Right kidney (tissue), 1 donor: Measurements from ENCODE around the gene ST6GALNAC2.
"Not testable (repeated sequence)": the region's sequence is repeated elsewhere in the genome, so short reads cannot be mapped to it uniquely, and the experiment has no call there.

Source experiments
- DNase-seq: peaks from one replicate; pipeline ENCODE4 v3.0.0-alpha.2; 2016

Gene ST6GALNAC2

GRCh38 chr17:76538941-76539570 lies 46.6 kb downstream of the ST6GALNAC2 start:
- no peak for DNase-seq

GRCh38 chr17:76538281-76538931 lies 47.3 kb downstream of the ST6GALNAC2 start:
- peak; percentile 57 for DNase-seq

DNA sequence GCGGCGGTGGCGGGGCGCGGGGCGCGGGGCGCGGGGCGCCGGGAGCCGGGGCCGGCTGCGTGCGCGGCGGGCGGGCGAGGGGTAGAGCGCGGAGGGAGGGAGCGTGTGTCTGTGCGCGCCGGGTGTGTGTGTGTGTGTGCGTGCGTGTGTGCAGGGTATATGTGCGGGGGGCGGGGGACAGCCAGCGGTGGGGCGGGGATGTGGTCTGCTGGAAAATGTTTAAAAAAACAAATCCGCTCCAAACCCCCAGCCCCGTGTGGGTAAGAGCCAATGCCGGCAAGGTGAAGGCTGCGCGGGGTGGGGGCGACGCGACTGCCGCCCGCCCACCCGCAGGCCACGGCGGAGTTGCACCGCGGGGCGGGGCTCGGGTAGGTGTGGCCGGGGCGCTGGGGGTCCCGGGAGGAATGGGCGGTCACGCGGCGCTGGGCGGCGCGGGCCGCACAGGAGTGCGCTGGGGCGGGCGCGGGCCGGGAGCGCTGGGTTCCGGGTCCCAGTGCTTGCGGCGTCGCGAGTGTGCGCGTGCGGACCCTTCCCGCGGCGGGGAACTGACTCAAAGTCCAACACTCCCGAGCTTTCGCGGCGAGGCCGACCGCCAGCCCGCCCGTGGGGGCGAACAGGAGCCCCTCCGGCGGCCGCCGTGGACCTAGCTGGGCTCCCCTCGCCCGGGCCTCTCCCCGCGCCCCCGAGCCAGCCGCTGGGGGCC lies 47.9 kb downstream of the ST6GALNAC2 start, which contains the start of gene CYGB:
CYGB (minus strand) TSS at position 132 of the 703 bp plus-strand sequence. CDS start 167 bp downstream, outside the sequence.
- peak; percentile 55 for DNase-seq

DNA sequence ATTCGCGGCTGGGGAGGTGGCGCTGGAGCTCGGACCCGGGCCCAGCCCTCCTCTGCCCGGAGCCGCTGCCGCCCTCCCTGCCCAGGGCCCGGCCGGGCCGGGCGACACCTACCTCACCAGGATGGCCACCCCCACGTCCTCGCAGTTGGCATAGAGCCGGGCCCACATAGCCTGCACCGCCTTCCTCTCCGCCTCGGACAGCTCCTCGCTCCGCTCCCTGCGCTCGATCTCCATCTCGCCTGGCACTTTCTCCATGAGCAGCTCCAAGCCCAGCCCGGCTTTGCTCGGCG lies 48.4 kb downstream of the ST6GALNAC2 start:
- peak; percentile 53 for DNase-seq

- no peak for DNase-seq
Measured at GRCh38 chr17:76536511-76537287, 49.0 kb downstream of the ST6GALNAC2 start.

- DNase-seq = no peak
Measured at GRCh38 chr17:76535788-76536510, 49.7 kb downstream of the ST6GALNAC2 start.

DNA sequence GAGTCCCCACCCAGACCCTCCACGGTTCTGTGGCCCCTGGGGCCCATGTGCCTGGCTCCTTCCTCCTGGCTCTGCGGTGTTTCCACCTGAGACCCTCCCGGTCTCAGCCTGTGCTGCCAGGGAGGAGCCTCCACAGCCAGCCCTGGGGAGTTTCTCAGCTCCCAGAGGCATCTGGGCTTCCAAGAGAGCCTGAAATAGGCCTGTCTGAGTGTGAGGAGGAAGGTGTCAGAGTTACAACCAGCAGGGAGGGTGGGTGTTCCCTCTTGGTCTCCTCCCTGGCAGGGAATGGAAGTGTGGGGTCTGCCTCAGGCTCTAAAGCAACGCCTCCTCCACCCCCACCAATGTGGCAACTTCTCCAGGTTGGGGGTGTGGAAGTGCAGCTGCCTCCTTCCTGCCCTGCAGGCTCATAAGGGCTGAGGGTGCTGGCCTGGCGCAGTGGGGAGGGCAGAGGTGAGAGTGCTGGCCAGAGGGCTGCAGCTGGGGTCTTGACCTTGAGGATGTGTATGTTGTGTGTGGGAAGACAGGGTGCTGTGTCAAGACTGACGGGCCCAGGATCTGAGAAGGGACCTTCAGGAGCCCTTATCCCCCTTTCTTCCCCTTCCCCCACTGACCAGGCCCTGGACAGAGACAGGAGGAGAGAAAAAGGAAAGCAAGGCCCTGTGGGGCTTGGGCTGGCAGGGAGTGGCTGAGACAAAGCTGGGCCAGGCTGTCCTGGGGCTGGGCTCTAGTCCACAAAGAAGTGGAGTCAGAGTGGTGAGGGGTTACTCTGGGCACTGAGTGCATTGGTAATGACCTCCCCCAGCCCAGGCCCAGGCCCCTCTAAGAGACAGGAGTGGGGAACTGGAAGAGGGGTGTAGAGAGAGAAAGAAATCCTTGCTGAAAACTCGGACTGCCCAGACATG lies 50.6 kb downstream of the ST6GALNAC2 start:
- DNase-seq = peak; percentile 17

DNA sequence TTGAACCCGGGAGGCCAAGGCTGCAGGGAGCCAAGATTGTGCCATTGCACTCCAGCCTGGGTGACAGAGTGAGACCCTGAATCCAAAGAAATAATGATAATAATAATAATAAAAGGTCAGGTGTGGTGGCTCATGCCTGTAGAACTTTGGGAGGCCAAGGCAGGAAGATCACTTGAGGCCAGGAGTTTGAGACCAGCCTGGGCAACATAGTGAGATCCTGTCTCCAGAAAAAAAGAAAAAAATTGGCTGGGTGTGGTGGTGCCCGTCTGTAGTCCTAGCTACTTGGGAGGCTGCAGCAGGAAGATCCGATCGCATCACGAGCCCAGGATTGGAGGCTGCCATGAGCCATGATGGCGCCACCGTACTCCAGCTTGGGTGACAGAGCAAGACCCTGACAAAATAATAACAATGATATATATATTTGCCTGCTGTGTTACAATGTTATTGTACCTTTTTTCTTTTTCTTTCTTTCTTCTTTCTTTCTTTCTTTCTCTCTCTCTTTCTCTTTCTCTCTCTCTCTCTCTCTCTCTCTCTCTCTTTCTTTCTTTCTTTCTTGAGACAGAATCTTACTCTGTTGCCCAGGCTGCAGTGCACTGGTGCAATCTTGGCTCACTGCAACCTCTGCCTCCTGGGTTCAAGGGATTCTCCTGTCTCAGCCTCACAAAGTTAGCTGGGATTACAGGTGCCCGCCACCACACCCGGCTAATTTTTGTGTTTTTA lies 51.9 kb downstream of the ST6GALNAC2 start:
- DNase-seq = not testable (repeated sequence)

DNA sequence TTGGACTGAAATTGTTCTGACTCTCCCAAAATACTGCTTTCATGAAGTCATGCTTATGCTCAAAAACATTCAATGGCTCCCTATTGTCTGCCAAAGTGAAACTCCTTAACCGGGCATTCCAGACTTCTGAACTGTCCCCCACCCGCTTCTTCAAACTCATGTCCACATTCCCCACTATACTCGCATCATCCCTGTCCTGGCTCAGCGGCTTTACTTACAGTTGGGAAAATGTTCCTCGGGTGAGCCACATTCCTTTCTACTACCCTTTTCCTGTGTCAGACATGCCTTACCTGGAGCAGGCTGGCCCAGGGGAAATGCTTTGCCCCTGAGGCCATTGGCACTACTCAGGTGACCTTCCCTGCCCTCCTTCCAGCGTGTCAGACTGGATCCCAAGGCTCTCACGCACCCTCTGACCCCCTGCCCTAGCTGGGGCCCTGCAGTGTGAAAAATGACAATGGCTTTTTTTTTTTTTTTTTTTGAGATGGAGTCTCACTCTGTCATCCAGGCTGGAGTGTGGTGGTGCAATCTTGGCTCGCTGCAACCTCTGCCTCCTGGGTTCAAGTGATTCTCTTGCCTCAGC lies 53.5 kb downstream of the ST6GALNAC2 start:
- no peak for DNase-seq

- no peak for DNase-seq
Measured at GRCh38 chr17:76531486-76532038, 54.1 kb downstream of the ST6GALNAC2 start.

DNA sequence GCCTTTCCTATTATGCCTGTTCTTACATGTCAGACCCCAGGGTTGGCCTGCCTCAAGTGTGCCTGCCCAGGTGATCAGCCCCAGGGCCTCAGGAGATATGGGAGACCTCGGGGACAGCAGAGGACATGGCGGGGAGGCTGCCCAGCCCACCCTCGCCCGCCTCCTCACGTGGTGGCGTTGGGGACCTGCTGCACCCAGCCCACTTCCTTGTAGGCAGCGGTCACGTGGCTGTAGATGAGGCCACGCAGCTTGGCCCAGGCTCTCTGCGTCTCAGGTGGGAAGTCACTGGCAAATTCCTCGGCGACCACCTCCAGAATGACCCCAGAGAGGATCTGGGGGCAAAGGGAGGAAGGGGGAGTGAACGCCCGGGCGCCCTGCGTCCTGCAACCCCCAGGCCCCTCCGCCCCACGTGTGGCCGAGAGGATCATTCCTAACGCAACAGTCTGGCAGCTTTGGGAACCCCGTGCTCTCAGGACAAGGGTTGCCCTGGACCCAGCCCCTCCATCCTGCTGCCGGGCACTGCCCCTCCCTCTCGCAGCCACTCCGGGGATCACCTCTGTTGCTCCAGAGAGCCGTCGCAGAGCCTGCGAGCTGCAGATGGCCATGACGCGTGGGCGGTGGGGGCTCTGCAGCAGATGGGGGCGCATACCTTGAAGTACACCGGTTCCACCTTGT lies 54.7 kb downstream of the ST6GALNAC2 start:
- DNase-seq = no peak

DNA sequence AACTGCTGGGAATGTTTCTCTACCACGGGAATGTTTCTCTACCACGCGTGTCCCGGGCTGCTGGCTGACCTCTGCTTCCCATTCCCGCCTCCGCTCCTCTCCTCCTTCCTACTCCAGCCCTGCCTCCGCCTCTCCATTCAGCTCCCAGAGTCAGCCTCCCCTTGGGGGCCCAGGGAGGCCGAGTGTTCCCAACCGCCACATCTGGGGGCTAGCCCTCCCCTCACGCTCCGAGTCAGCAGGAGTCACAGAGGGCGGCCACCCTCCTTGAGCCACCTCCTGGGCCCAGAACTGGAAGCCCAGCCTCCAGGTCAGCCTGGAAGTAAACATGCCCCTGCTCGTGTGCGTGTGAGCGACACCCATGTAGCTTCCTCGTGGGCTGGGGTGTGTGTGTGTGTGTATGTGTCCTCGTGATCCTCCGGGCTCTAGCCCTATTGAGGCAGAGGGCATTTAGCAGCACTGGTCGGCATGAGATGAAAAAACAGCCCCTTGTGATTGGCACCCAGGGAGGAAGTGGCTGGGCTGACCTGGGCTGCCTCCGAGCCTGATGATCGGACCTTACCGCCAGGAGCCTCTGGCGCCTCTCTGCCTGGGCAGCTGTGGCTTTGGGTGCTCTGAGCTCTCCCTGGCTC lies 55.5 kb downstream of the ST6GALNAC2 start:
- DNase-seq = no peak

DNA sequence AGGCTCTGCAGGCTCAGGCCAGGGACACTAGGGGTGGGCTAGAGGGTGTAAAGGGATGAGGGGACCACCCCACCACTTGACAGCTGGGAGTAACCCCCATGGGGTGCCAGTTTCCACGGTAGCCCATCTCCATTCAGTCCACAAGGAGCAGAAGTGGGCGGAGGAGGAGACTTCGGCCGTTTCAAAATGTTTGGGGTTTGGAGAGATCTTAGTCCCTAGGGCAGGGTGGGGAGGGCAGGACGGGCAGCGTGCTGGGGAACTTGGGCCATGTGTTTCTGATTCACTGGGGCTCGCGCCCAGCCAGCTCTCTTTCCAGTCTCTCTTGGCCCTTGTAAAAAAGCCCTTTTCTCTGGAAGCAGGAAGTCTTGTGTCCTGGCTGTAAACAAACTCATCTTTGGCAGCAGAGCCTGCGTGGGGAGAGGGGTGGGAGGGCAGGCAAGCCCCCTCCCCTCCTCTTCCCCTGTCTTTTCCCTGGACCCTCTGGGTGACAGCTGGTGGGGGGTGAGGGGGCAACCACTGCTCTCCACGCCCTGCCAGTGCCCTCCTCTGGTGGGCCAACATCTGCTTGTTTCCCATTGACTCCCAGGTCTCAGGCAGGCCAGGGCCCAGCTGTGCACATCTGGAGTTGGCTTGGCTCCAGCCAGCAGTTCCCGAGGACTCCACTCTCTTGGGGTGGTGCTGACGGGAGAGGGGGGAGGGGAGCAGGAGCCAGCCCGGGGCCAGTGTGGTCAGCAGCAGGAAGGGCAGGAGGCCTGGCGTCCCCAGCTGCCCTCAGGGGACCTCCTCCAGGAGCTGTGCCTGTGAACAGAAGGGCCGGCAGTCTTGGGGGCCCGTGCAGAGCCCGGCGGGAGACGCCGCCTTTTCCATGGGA lies 56.2 kb downstream of the ST6GALNAC2 start:
- peak; percentile 82 for DNase-seq

GRCh38 chr17:76528528-76529223 lies 57.0 kb downstream of the ST6GALNAC2 start:
- DNase-seq = no peak

GRCh38 chr17:76528156-76528527 lies 57.5 kb downstream of the ST6GALNAC2 start:
- no peak for DNase-seq

GRCh38 chr17:76527430-76528111 lies 58.1 kb downstream of the ST6GALNAC2 start:
- peak; percentile 60 for DNase-seq
